Measurements from ENCODE around the gene MAPK8.

DNA sequence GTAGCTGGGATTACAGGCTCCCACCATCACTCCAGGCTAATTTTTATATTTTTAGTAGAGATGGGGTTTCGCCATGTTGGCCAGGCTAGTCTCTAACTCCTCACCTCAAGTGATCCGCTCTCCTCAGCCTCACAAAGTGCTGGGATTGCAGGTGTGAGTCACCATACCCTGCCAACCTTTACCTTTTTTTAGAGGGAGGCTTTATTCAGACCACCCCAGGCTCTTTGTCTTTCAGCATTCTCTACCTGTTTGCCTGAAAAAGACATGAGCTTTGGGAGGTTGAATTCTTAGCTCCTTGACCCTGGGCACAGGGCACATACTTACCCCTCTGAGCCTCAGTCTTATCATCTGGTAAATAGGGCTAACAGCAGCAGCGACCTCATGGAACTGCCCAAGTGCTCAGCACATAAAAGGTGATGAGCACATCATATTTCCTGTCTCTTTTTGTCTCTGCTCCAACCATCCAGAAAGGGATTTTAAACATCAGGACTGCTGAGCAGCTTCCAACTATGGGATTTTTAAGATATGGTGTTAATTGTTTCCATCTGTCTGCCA lies 49.0 kb upstream of the MAPK8 start:
- TF ChIP-seq CTCF (IDR thresholded peaks at IDR 0.05; ENCODE audit: low read depth, low read length) = no peak
- no peak for TF ChIP-seq MYC (IDR thresholded peaks at IDR 0.05; ENCODE audit: low read depth, low read length)
- TF ChIP-seq POLR2A (IDR thresholded peaks at IDR 0.05; ENCODE audit: extremely low read depth, insufficient read length) = no peak
